Neural cell (in vitro differentiated cells): ENCODE measurements around the gene RAB44. TPM values are rescaled to one million over a fixed set of nuclear protein-coding genes. Genes with fewer than 3 reads are reported as not detected.

Source experiments
- H2AFZ ChIP-seq: fragments of 200-600, 300-800 bp; sonication (generic), shearing (Covaris generic); 2 replicates; pipeline ENCODE4 v1.6.0; 2014; ENCODE audit warnings: low read depth, mild to moderate bottlenecking, antibody characterized with exemption, low read length, moderate library complexity
- H3F3A ChIP-seq: fragments of 200-600 bp; shearing (Covaris generic); 2 replicates; pipeline ENCODE4 v1.6.1; 2016; ENCODE audit warnings: mild to moderate bottlenecking, moderate library complexity, mixed read lengths, antibody characterized with exemption, low read length; ENCODE audit not compliant: insufficient read depth, poor library complexity, severe bottlenecking
- H3K27ac ChIP-seq: fragments of 200-600, 300-800 bp; sonication (generic), shearing (Covaris generic); 2 replicates; pipeline ENCODE4 v1.5.1; 2014; ENCODE audit warnings: mild to moderate bottlenecking, low read length, moderate library complexity
- H3K27me3 ChIP-seq: fragments of 300-800, 200-600 bp; sonication (generic), shearing (Covaris generic); 2 replicates; pipeline ENCODE4 v1.6.0; 2014; ENCODE audit warnings: mild to moderate bottlenecking, low read depth, low read length, moderate library complexity; ENCODE audit not compliant: insufficient read depth
- H3K36me3 ChIP-seq: fragments of 300-800, 200-600 bp; sonication (generic), shearing (Covaris generic); 2 replicates; pipeline ENCODE4 v1.5.1; 2014; ENCODE audit warnings: mild to moderate bottlenecking, antibody characterized with exemption, low read length, moderate library complexity; ENCODE audit not compliant: insufficient read depth
- H3K4me2 ChIP-seq: fragments of 300-800, 200-600 bp; sonication (generic), shearing (Covaris generic); 2 replicates; pipeline ENCODE4 v1.6.0; 2014; ENCODE audit warnings: mild to moderate bottlenecking, low read length
- H3K4me3 ChIP-seq: fragments of 300-800, 200-600 bp; sonication (generic), shearing (Covaris generic); 2 replicates; pipeline ENCODE4 v1.5.1; 2014; ENCODE audit warnings: mild to moderate bottlenecking, low read length, moderate library complexity
- H3K79me2 ChIP-seq: fragments of 200-600 bp; shearing (Covaris generic); replicated peaks from 2 replicates; pipeline ENCODE4 v1.6.0; 2014; ENCODE audit warnings: mild to moderate bottlenecking, low read length, moderate library complexity; ENCODE audit not compliant: insufficient read depth
- H3K9ac ChIP-seq: fragments of 300-800, 200-600 bp; sonication (generic), shearing (Covaris generic); 2 replicates; pipeline ENCODE4 v1.6.1; 2016; ENCODE audit warnings: mild to moderate bottlenecking, low read length, mixed read lengths
- H3K9me2 ChIP-seq: fragments of 200-600 bp; shearing (Covaris generic); 2 replicates; pipeline ENCODE4 v1.6.1; 2016; ENCODE audit warnings: mild to moderate bottlenecking, low read length, mixed read lengths; ENCODE audit not compliant: insufficient read depth
- H3K9me3 ChIP-seq: fragments of 200-600, 300-800 bp; sonication (generic), shearing (Covaris generic); 2 replicates; pipeline ENCODE4 v1.6.1; 2016; ENCODE audit warnings: mild to moderate bottlenecking, mixed run types, low read length, moderate library complexity, mixed read lengths
- H4K20me1 ChIP-seq: fragments of 200-600 bp; shearing (Covaris generic); 2 replicates; pipeline ENCODE4 v1.6.1; 2016; ENCODE audit warnings: mild to moderate bottlenecking, mixed run types; ENCODE audit not compliant: insufficient read depth
- EP300 ChIP-seq: fragments of 450-650 bp; conservative IDR thresholded peaks from 2 replicates; pipeline ENCODE4 v1.6.1; 2014; ENCODE audit warnings: antibody characterized with exemption, mild to moderate bottlenecking, moderate library complexity; ENCODE audit not compliant: poor library complexity, severe bottlenecking
- EZH2 ChIP-seq: fragments of 200-600, 300-800 bp; shearing (Covaris generic), sonication (generic); IDR thresholded peaks from 2 replicates; pipeline ENCODE4 v1.6.1; 2014; ENCODE audit warnings: antibody characterized with exemption, low read length, borderline replicate concordance, mild to moderate bottlenecking; ENCODE audit not compliant: insufficient read depth, poor library complexity, severe bottlenecking
- MXI1 ChIP-seq: fragments of 450-650 bp; conservative IDR thresholded peaks from 2 replicates; pipeline ENCODE4 v1.6.1; 2014; ENCODE audit warnings: antibody characterized with exemption, mild to moderate bottlenecking; ENCODE audit not compliant: poor library complexity, severe bottlenecking
- POLR2AphosphoS5 ChIP-seq: IDR thresholded peaks from 2 replicates; pipeline ENCODE4 v1.6.1; 2012
- RAD21 ChIP-seq: fragments of 450-650 bp; conservative IDR thresholded peaks from 2 replicates; pipeline ENCODE4 v1.6.1; 2014; ENCODE audit warnings: antibody characterized with exemption, mild to moderate bottlenecking, moderate library complexity
- SMC3 ChIP-seq: fragments of 450-650 bp; conservative IDR thresholded peaks from 2 replicates; pipeline ENCODE4 v1.6.1; 2014; ENCODE audit warnings: antibody characterized with exemption, mild to moderate bottlenecking, moderate library complexity; ENCODE audit not compliant: poor library complexity
- TAF1 ChIP-seq: IDR thresholded peaks from 2 replicates; pipeline ENCODE4 v1.6.1; 2012; ENCODE audit warnings: low read depth
- polyA plus RNA-seq: library from polyadenylated mRNA; depleted of rRNA; stranded (reverse); fragments of >200 nt; gene quantifications from 2 replicates; pipeline ENCODE4 v1.2.3, GENCODE V29; 2014
- TF ChIP-seq, protein P1 (sequence below): IDR thresholded peaks from 2 replicates; pipeline ENCODE4 v1.6.1; 2012; ENCODE audit warnings: borderline replicate concordance
- TF ChIP-seq, protein P2 (sequence below): fragments of 450-650 bp; IDR thresholded peaks from 2 replicates; pipeline ENCODE4 v1.5.1; 2014; ENCODE audit warnings: antibody characterized with exemption, mild to moderate bottlenecking, moderate library complexity; ENCODE audit not compliant: poor library complexity, severe bottlenecking

RAB44 gene
- polyA plus RNA-seq, 1 donor from 2014 or later, result not detected

DNA sequence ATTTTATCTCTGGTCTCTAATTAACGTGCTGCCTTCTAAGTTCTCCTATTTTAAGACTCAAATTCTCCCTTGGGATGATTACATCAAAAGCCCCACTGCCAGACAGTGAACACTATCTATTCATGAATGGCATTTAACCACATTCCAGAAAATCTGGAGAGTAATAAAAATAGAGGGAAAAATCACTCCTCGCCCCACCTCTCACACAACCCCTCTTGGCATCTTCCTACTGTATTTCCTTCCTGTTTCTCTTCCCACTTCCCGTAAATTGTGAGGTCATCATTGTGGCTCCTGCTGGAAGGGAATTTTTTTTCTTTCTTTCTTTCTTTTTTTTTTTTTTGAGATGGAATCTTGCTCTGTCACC, 31.5 kb downstream of the RAB44 start:
- Histone ChIP-seq H4K20me1 (no peaks in the 10 kb centered on the region), H3K27me3 (no peaks in the 10 kb centered on the region), H3K4me2 (no peak overlapping the region), H3K79me2 (no peaks in the 10 kb centered on the region), H3F3A (no peaks in the 10 kb centered on the region), H3K36me3 (no peaks in the 10 kb centered on the region), H3K9me2 (no peaks in the 10 kb centered on the region), H3K9ac (no peak overlapping the region), H3K27ac (no peak overlapping the region), H3K9me3 (no peaks in the 10 kb centered on the region), H2AFZ (no peak overlapping the region), H3K4me3 (no peak overlapping the region)
- TF ChIP-seq, protein P1, sequence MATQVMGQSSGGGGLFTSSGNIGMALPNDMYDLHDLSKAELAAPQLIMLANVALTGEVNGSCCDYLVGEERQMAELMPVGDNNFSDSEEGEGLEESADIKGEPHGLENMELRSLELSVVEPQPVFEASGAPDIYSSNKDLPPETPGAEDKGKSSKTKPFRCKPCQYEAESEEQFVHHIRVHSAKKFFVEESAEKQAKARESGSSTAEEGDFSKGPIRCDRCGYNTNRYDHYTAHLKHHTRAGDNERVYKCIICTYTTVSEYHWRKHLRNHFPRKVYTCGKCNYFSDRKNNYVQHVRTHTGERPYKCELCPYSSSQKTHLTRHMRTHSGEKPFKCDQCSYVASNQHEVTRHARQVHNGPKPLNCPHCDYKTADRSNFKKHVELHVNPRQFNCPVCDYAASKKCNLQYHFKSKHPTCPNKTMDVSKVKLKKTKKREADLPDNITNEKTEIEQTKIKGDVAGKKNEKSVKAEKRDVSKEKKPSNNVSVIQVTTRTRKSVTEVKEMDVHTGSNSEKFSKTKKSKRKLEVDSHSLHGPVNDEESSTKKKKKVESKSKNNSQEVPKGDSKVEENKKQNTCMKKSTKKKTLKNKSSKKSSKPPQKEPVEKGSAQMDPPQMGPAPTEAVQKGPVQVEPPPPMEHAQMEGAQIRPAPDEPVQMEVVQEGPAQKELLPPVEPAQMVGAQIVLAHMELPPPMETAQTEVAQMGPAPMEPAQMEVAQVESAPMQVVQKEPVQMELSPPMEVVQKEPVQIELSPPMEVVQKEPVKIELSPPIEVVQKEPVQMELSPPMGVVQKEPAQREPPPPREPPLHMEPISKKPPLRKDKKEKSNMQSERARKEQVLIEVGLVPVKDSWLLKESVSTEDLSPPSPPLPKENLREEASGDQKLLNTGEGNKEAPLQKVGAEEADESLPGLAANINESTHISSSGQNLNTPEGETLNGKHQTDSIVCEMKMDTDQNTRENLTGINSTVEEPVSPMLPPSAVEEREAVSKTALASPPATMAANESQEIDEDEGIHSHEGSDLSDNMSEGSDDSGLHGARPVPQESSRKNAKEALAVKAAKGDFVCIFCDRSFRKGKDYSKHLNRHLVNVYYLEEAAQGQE, result no peak
- TF ChIP-seq MXI1 (no peak), SMC3 (no peak), TAF1 (no peak), POLR2AphosphoS5 (no peak), RAD21 (no peak)
- TF ChIP-seq, protein P2, sequence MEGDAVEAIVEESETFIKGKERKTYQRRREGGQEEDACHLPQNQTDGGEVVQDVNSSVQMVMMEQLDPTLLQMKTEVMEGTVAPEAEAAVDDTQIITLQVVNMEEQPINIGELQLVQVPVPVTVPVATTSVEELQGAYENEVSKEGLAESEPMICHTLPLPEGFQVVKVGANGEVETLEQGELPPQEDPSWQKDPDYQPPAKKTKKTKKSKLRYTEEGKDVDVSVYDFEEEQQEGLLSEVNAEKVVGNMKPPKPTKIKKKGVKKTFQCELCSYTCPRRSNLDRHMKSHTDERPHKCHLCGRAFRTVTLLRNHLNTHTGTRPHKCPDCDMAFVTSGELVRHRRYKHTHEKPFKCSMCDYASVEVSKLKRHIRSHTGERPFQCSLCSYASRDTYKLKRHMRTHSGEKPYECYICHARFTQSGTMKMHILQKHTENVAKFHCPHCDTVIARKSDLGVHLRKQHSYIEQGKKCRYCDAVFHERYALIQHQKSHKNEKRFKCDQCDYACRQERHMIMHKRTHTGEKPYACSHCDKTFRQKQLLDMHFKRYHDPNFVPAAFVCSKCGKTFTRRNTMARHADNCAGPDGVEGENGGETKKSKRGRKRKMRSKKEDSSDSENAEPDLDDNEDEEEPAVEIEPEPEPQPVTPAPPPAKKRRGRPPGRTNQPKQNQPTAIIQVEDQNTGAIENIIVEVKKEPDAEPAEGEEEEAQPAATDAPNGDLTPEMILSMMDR, result no peak

DNA sequence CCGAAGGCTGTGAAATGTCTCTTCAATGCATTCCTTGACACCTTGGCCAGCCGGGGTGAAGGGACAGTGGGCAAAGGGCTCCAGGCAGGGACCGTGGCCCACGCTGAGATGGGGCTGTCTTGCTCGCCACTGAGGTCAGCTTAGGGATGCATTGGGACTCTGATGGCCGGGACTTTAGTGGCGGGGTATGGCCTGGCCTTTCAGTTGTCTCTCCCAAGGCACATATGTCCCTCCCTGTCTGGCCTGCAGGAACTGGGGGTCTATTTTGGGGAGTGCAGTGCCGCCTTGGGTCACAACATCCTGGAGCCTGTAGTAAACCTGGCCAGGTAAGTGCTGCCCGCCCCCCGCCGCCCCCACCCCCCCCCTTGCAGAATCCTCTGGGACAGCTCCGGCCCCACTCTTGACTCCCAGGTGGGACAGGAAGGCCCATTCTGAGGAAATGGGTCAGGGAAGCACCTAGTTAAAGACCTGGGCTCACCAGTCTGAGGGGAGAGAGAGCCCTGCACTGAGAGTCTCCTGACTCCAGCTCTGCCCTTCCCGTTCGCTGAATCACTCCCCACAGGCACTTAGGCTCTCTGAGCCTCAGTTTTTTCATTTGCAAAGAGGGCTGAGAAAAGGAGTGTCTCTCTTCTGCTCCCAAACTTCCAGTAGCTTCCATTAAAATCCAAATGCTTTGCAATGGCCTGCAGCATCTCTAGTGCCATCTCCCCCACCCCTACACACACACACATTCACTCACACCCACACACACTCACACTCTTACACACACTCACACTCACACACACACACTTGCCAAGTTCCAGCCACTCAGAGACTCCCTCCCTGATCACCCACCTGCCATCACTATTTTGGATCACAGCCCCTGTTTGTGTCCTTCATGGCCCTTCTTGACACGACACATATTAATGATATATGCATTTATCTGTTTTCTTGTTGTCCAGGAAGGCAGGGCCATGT, 33.1 kb downstream of the RAB44 start:
- Histone ChIP-seq H3K9ac (no peak overlapping the region), H3K4me2 (no peak overlapping the region)
- TF ChIP-seq MXI1, result no peak
- TF ChIP-seq POLR2AphosphoS5, result no peak
- no peak for TF ChIP-seq TAF1
- no peak for TF ChIP-seq EP300
- TF ChIP-seq RAD21, result no peak
- TF ChIP-seq EZH2, result no peak
- no peak for TF ChIP-seq SMC3
- TF ChIP-seq, protein P2, result no peak
- TF ChIP-seq, protein P1, result no peak

More for the DNA sequence above, 33.1 kb downstream of the RAB44 start:
- H2AFZ ChIP-seq, result no peak overlapping the region
- no peaks in the 10 kb centered on the region for H3F3A ChIP-seq
- no peaks in the 10 kb centered on the region for H3K9me2 ChIP-seq
- H3K4me3 ChIP-seq, result no peak overlapping the region
- no peak overlapping the region for H3K27ac ChIP-seq
- no peaks in the 10 kb centered on the region for H4K20me1 ChIP-seq
- no peaks in the 10 kb centered on the region for H3K79me2 ChIP-seq
- H3K27me3 ChIP-seq, result no peaks in the 10 kb centered on the region
- H3K36me3 ChIP-seq, result no peaks in the 10 kb centered on the region
- no peaks in the 10 kb centered on the region for H3K9me3 ChIP-seq
